Left ventricle myocardium inferior (tissue), 1 donor: ENCODE results near the gene PCSK5. TPM values are rescaled to one million over a fixed set of nuclear protein-coding genes. Genes with fewer than 3 reads are reported as not detected.
"Not testable (repeated sequence)": the region's sequence is repeated elsewhere in the genome, so short reads cannot be mapped to it uniquely, and the experiment has no call there.

Source experiments
- DNase-seq: peaks from one replicate; pipeline ENCODE4 v3.0.0-alpha.2; 2020
- H3K27ac ChIP-seq: fragments of 200-600 bp; replicated peaks from 2 replicates; pipeline ENCODE4 v1.8.0; 2021
- H3K27me3 ChIP-seq: fragments of 200-600 bp; 2 replicates; pipeline ENCODE4 v1.8.0; 2021; ENCODE audit warnings: low read depth
- H3K36me3 ChIP-seq: fragments of 200-600 bp; 2 replicates; pipeline ENCODE4 v1.8.0; 2021
- H3K4me1 ChIP-seq: fragments of 200-600 bp; 2 replicates; pipeline ENCODE4 v1.8.0; 2021
- H3K4me3 ChIP-seq: fragments of 200-600 bp; 2 replicates; pipeline ENCODE4 v1.8.0; 2021; ENCODE audit warnings: mild to moderate bottlenecking, moderate library complexity
- H3K9me3 ChIP-seq: fragments of 200-600 bp; replicated peaks from 2 replicates; pipeline ENCODE4 v1.8.0; 2021
- CTCF ChIP-seq: fragments of 200-600 bp; IDR thresholded peaks from 2 replicates; pipeline ENCODE4 v1.8.0; 2021; ENCODE audit warnings: antibody characterized with exemption, mild to moderate bottlenecking, borderline replicate concordance
- intact Hi-C: fragments of 100-400 bp; cut with micrococcal nuclease; formaldehyde crosslinking; loops from one replicate; pipeline ENCODE4 v1.11.0; 2022
- total RNA-seq: library from RNA; stranded (reverse); fragmentation: NEBNext Ultra II Directional; extraction: Animal tissue kit (Norgen Biotek cat#: 25700); gene quantifications from one replicate; pipeline ENCODE4 v1.2.1, GENCODE V29; 2021
- donor health status: DM: no; HTN: yes; CAD: no; lungs with severe emphysema.

PCSK5 gene
- total RNA-seq, 1 donor from 2014 or later, result 5.6 TPM

- no peak for DNase-seq
- Histone ChIP-seq H3K9me3 (no peaks in the 10 kb centered on the region), H3K4me1 (no peaks in the 10 kb centered on the region), H3K27me3 (no peaks in the 10 kb centered on the region), H3K4me3 (no peak overlapping the region), H3K27ac (no peak overlapping the region), H3K36me3 (no peaks in the 10 kb centered on the region)
- intact Hi-C loops, result no loop called here
- no peak for TF ChIP-seq CTCF
Measured at GRCh38 chr9:76049341-76049740, 158.9 kb downstream of the PCSK5 start.

- Histone ChIP-seq H3K27ac (no peak overlapping the region), H3K9me3 (no peaks in the 10 kb centered on the region), H3K4me3 (no peak overlapping the region), H3K4me1 (no peaks in the 10 kb centered on the region), H3K36me3 (peaks cover 12% of the 10 kb centered on the region), H3K27me3 (no peaks in the 10 kb centered on the region)
- no peak for TF ChIP-seq CTCF
- intact Hi-C loops, result no loop called here
- DNase-seq, result no peak
Measured at GRCh38 chr9:76067696-76068095, 177.2 kb downstream of the PCSK5 start.

- DNase-seq, result no peak
- no peak overlapping the region for H3K4me3 ChIP-seq
- no peaks in the 10 kb centered on the region for H3K27me3 ChIP-seq
- peaks cover 7% of the 10 kb centered on the region for H3K4me1 ChIP-seq
- intact Hi-C loops, result no loop called here
- H3K27ac ChIP-seq, result no peak overlapping the region
- no peak for TF ChIP-seq CTCF
- H3K36me3 ChIP-seq, result peaks cover 31% of the 10 kb centered on the region
- H3K9me3 ChIP-seq, result peaks cover 17% of the 10 kb centered on the region
Measured at GRCh38 chr9:76077537-76077936, 187.1 kb downstream of the PCSK5 start.

- intact Hi-C loops, result not testable (repeated sequence)
Measured at GRCh38 chr9:76081281-76081680, 190.8 kb downstream of the PCSK5 start.

GRCh38 chr9:76082057-76082456 is 191.6 kb downstream of the PCSK5 start:
- Histone ChIP-seq H3K36me3 (peaks cover 15% of the 10 kb centered on the region), H3K4me3 (no peak overlapping the region), H3K4me1 (peaks cover 7% of the 10 kb centered on the region), H3K9me3 (peaks cover 17% of the 10 kb centered on the region), H3K27ac (no peak overlapping the region), H3K27me3 (no peaks in the 10 kb centered on the region)
- intact Hi-C loops, result no loop called here
- TF ChIP-seq CTCF, result no peak
- no peak for DNase-seq

More at GRCh38 chr9:76081281-76081680, 190.8 kb downstream of the PCSK5 start:
- not testable (repeated sequence) for H3K4me1 ChIP-seq, H3K27ac ChIP-seq, H3K4me3 ChIP-seq, H3K27me3 ChIP-seq, DNase-seq
- Histone ChIP-seq H3K36me3 (peaks cover 16% of the 10 kb centered on the region), H3K9me3 (peaks cover 17% of the 10 kb centered on the region)

GRCh38 chr9:76085596-76085995 is 195.1 kb downstream of the PCSK5 start:
- no peaks in the 10 kb centered on the region for H3K36me3 ChIP-seq
- no peak overlapping the region for H3K4me3 ChIP-seq
- intact Hi-C loops, result no loop called here
- H3K9me3 ChIP-seq, result no peaks in the 10 kb centered on the region
- no peaks in the 10 kb centered on the region for H3K27me3 ChIP-seq
- no peak for DNase-seq
- H3K4me1 ChIP-seq, result peaks cover 7% of the 10 kb centered on the region
- no peak for TF ChIP-seq CTCF
- no peak overlapping the region for H3K27ac ChIP-seq
